Mesenchymal stem cell (in vitro differentiated cells and primary cell): Measurements from ENCODE around the gene MAPK6.
"Not testable (repeated sequence)": the region's sequence is repeated elsewhere in the genome, so short reads cannot be mapped to it uniquely, and the experiment has no call there.

Source experiments
- DNase-seq: peaks from one replicate; pipeline ENCODE4 v3.0.0-alpha.2; 2013
- H2AFZ ChIP-seq: one replicate; pipeline ENCODE4 v1.6.1; 2013; ENCODE audit warnings: low read depth, mild to moderate bottlenecking, control low read depth, inconsistent platforms, low read length, moderate library complexity
- H2AK5ac ChIP-seq: 2 replicates; pipeline ENCODE4 v1.6.1; 2013; ENCODE audit warnings: low read length, moderate library complexity, mild to moderate bottlenecking, inconsistent platforms; ENCODE audit not compliant: severe bottlenecking
- H2BK120ac ChIP-seq: one replicate; pipeline ENCODE4 v1.6.1; 2013; ENCODE audit warnings: low read depth, mild to moderate bottlenecking, inconsistent platforms, low read length, moderate library complexity
- H2BK12ac ChIP-seq, 2 experiments: one replicate each; pipeline ENCODE4 v1.6.1; 2013; ENCODE audit warnings: inconsistent platforms in 2 of 2, low read length in 2 of 2, mild to moderate bottlenecking in 2 of 2, moderate library complexity in 2 of 2, control low read depth in 1 of 2
- H2BK15ac ChIP-seq: one replicate; pipeline ENCODE4 v1.6.1; 2013; ENCODE audit warnings: mild to moderate bottlenecking, low read depth, inconsistent platforms; ENCODE audit not compliant: poor library complexity, severe bottlenecking
- H2BK5ac ChIP-seq: 2 replicates; pipeline ENCODE4 v1.6.1; 2013; ENCODE audit warnings: low read depth, mild to moderate bottlenecking, low read length, control low read depth, inconsistent platforms; ENCODE audit not compliant: poor library complexity, severe bottlenecking
- H3K14ac ChIP-seq, 2 experiments: one replicate each; pipeline ENCODE4 v1.6.1; 2013; ENCODE audit warnings: inconsistent platforms in 2 of 2, low read length in 2 of 2, control low read depth in 1 of 2, mild to moderate bottlenecking in 1 of 2, moderate library complexity in 1 of 2
- H3K18ac ChIP-seq, 2 experiments: one replicate each; pipeline ENCODE4 v1.6.1; 2013; ENCODE audit warnings: inconsistent platforms in 2 of 2, low read length in 2 of 2, control low read depth in 1 of 2, low read depth in 1 of 2, mild to moderate bottlenecking in 1 of 2
- H3K23ac ChIP-seq, 2 experiments: one replicate each; pipeline ENCODE4 v1.6.1; 2013; ENCODE audit warnings: inconsistent platforms in 2 of 2, low read length in 2 of 2, mild to moderate bottlenecking in 2 of 2, moderate library complexity in 2 of 2, control low read depth in 1 of 2
- H3K27ac ChIP-seq: 2 replicates; pipeline ENCODE4 v1.5.1; 2013; ENCODE audit warnings: mild to moderate bottlenecking, moderate library complexity, low read length, control low read depth, inconsistent platforms; ENCODE audit not compliant: poor library complexity, severe bottlenecking
- H3K27me3 ChIP-seq, 2 experiments: 2 replicates each; pipeline versions ENCODE4 v1.6.1 to v1.7.0; 2013; ENCODE audit warnings: low read length in 2 of 2, mild to moderate bottlenecking in 2 of 2, moderate library complexity in 2 of 2, control low read depth in 1 of 2, inconsistent platforms in 1 of 2; ENCODE audit not compliant: control insufficient read depth in 1 of 2, insufficient read depth in 1 of 2
- H3K36me3 ChIP-seq, 2 experiments: 2 replicates each; pipeline versions ENCODE4 v1.6.1 to v1.7.0; 2013; ENCODE audit warnings: low read length in 2 of 2, control low read depth in 1 of 2, inconsistent platforms in 1 of 2, low read depth in 1 of 2, mild to moderate bottlenecking in 1 of 2; ENCODE audit not compliant: insufficient read depth in 2 of 2, control insufficient read depth in 1 of 2
- H3K4ac ChIP-seq, 2 experiments: one replicate each; pipeline ENCODE4 v1.6.1; 2013; ENCODE audit warnings: inconsistent platforms in 2 of 2, low read length in 2 of 2, mild to moderate bottlenecking in 2 of 2, moderate library complexity in 2 of 2, control low read depth in 1 of 2, low read depth in 1 of 2
- H3K4me1 ChIP-seq: 2 replicates; pipeline ENCODE4 v1.6.1; 2013; ENCODE audit warnings: low read depth, low read length, control low read depth; ENCODE audit not compliant: control insufficient read depth, insufficient read depth
- H3K4me2 ChIP-seq: 2 replicates; pipeline ENCODE4 v1.6.1; 2013; ENCODE audit warnings: low read length, mild to moderate bottlenecking, inconsistent platforms; ENCODE audit not compliant: poor library complexity, severe bottlenecking
- H3K4me3 ChIP-seq, 2 experiments: 2 replicates each; pipeline versions ENCODE4 v1.5.1 to v1.7.0; 2013; ENCODE audit warnings: low read length in 2 of 2, mild to moderate bottlenecking in 2 of 2, control low read depth in 1 of 2, low read depth in 1 of 2; ENCODE audit not compliant: insufficient read depth in 1 of 2
- H3K79me1 ChIP-seq: replicated peaks from 2 replicates; pipeline ENCODE4 v1.6.1; 2013; ENCODE audit warnings: mild to moderate bottlenecking, control low read depth, low read length, inconsistent platforms; ENCODE audit not compliant: poor library complexity, severe bottlenecking
- H3K9ac ChIP-seq: 2 replicates; pipeline ENCODE4 v1.7.0; 2013; ENCODE audit warnings: mild to moderate bottlenecking, low read length, moderate library complexity
- H3K9me3 ChIP-seq: 2 replicates; pipeline ENCODE4 v1.7.0; 2013; ENCODE audit warnings: mild to moderate bottlenecking, low read length; ENCODE audit not compliant: control insufficient read depth
- H4K8ac ChIP-seq: one replicate; pipeline ENCODE4 v1.6.1; 2013; ENCODE audit warnings: inconsistent platforms, mild to moderate bottlenecking, low read length, moderate library complexity
- H4K91ac ChIP-seq: one replicate; pipeline ENCODE4 v1.6.1; 2013; ENCODE audit warnings: mild to moderate bottlenecking, low read length, inconsistent platforms
- WGBS: methylation state at CpG from one replicate; pipeline ENCODE4 v1.1.7; 2013; ENCODE audit warnings: mixed read lengths; 5-methylcytosine and 5-hydroxymethylcytosine counted together

The MAPK6 gene

GRCh38 chr15:52054381-52054780 is 35.4 kb downstream of the MAPK6 start:
- Histone ChIP-seq H4K8ac (no peak overlapping the region), H2AFZ (no peak overlapping the region), H3K14ac (no peak overlapping the region), H3K4me3 (no peak overlapping the region), H3K4me1 (peaks cover 9% of the 10 kb centered on the region), H3K23ac (no peak overlapping the region), H2BK12ac (no peak overlapping the region), H3K27ac (no peak overlapping the region), H4K91ac (no peak overlapping the region), H3K4me2 (no peak overlapping the region), H3K27me3 (no peaks in the 10 kb centered on the region), H3K79me1 (peaks cover 13% of the 10 kb centered on the region), H2AK5ac (no peak overlapping the region), H3K4ac (no peak overlapping the region), H3K9me3 (no peaks in the 10 kb centered on the region), H3K36me3 (peaks cover 24 to 95% of the 10 kb centered on the region in 2 experiments), H2BK15ac (no peak overlapping the region), H2BK120ac (no peak overlapping the region), H3K18ac (no peak overlapping the region), H3K9ac (no peak overlapping the region), H2BK5ac (no peak overlapping the region)
- DNase-seq, result no peak
- 100% methylated on average over 1 of the region's 4 CpGs for WGBS

GRCh38 chr15:52054858-52055257 is 35.8 kb downstream of the MAPK6 start:
- not testable (repeated sequence) for H2BK15ac ChIP-seq, H3K9me3 ChIP-seq, H2AFZ ChIP-seq, H3K18ac ChIP-seq, H3K27ac ChIP-seq, H3K27me3 ChIP-seq, H2BK120ac ChIP-seq, H3K9ac ChIP-seq, H3K14ac ChIP-seq, DNase-seq, H3K23ac ChIP-seq, H3K4me3 ChIP-seq, H3K4me2 ChIP-seq, H4K91ac ChIP-seq, H4K8ac ChIP-seq, H3K4me1 ChIP-seq, H2BK5ac ChIP-seq, H2BK12ac ChIP-seq, H3K4ac ChIP-seq
- Histone ChIP-seq H3K36me3 (peaks cover 27 to 95% of the 10 kb centered on the region in 2 experiments), H2AK5ac (peak overlapping the region; percentile 61), H3K79me1 (peaks cover 13% of the 10 kb centered on the region)
- WGBS, result 96% methylated on average over 7 of the region's 7 CpGs

DNA sequence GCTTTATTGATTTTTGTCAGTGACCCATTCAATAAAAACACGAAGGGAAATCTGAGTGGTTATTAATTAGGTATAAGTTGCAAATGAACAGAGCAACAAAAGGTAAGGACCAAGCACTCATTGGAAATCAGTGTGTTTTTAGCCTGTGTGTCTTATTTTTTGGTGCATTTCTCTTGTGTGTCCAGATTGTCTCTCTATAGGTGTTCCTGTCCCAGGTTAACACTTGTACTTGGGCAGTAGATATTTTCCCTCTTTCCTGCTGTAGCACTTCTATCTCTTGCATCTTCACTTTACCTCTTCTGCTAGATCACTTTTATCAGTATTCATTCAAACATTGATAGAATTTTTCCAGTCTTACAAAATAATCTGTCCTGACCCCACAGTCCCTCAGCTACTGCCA is 37.0 kb downstream of the MAPK6 start:
- WGBS, result 100% methylated on average over 1 of the region's 1 CpG
- Histone ChIP-seq H3K18ac (no peak overlapping the region), H2BK12ac (no peak overlapping the region)

DNA sequence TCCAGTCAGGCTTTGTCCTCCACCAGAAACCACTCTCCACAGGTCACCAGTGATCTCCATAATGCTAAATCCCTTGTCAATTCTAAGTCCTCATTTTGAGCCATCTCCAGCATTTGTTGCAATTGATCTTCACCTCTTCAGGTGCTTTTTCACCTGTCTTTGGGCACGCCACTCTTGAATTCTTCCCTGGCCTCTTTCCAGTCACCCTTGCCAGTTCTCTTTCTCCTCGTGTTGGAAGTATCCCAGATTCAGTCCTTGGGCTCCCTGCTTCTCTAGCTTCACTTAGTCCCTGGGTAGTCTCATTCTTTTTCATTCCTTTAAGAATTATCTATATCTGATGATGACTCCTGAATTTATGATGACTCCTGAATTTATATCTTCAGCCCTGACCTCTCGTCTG is 37.5 kb downstream of the MAPK6 start:
- no peak overlapping the region for H3K18ac ChIP-seq
- H3K9ac ChIP-seq, result no peak overlapping the region
- no peak overlapping the region for H4K91ac ChIP-seq
- H2BK15ac ChIP-seq, result no peak overlapping the region
- H3K27ac ChIP-seq, result no peak overlapping the region
- H2BK5ac ChIP-seq, result no peak overlapping the region
- peaks cover 13% of the 10 kb centered on the region for H3K79me1 ChIP-seq
- H3K27me3 ChIP-seq, result no peaks in the 10 kb centered on the region
- H3K4me3 ChIP-seq, result no peak overlapping the region
- H2AK5ac ChIP-seq, result no peak overlapping the region
- no peaks in the 10 kb centered on the region for H3K9me3 ChIP-seq
- H2AFZ ChIP-seq, result no peak overlapping the region
- no peak overlapping the region for H3K23ac ChIP-seq
- H4K8ac ChIP-seq, result no peak overlapping the region
- no peak overlapping the region for H2BK120ac ChIP-seq
- no peak overlapping the region for H3K14ac ChIP-seq
- H3K4me1 ChIP-seq, result peaks cover 9% of the 10 kb centered on the region
- no peak overlapping the region for H3K4ac ChIP-seq
- H3K4me2 ChIP-seq, result no peak overlapping the region
- WGBS, result 99% methylated on average over 3 of the region's 3 CpGs
- DNase-seq, result no peak
- H3K36me3 ChIP-seq, result peaks cover 24 to 97% of the 10 kb centered on the region in 2 experiments
- no peak overlapping the region for H2BK12ac ChIP-seq

More for the DNA sequence above, 37.0 kb downstream of the MAPK6 start:
- H3K79me1 ChIP-seq, result peaks cover 13% of the 10 kb centered on the region
- H3K9me3 ChIP-seq, result no peaks in the 10 kb centered on the region
- no peak overlapping the region for H2BK5ac ChIP-seq
- peaks cover 9% of the 10 kb centered on the region for H3K4me1 ChIP-seq
- H3K27me3 ChIP-seq, result no peaks in the 10 kb centered on the region
- no peak overlapping the region for H2AK5ac ChIP-seq
- no peak overlapping the region for H3K4ac ChIP-seq
- no peak overlapping the region for H3K14ac ChIP-seq
- peaks cover 26 to 96% of the 10 kb centered on the region in 2 experiments for H3K36me3 ChIP-seq
- no peak overlapping the region for H2BK120ac ChIP-seq
- no peak for DNase-seq
- H4K8ac ChIP-seq, result no peak overlapping the region
- H3K4me2 ChIP-seq, result no peak overlapping the region
- H2AFZ ChIP-seq, result no peak overlapping the region
- no peak overlapping the region for H4K91ac ChIP-seq
- H2BK15ac ChIP-seq, result no peak overlapping the region
- H3K27ac ChIP-seq, result no peak overlapping the region
- H3K9ac ChIP-seq, result no peak overlapping the region
- H3K4me3 ChIP-seq, result no peak overlapping the region
- H3K23ac ChIP-seq, result no peak overlapping the region
